Measurements from ENCODE around the gene LSAMP. TPM values are rescaled to one million over a fixed set of nuclear protein-coding genes. Genes with fewer than 3 reads are reported as not detected.

Gene LSAMP
- total and polyA plus RNA-seq, 2 of the 13 experiments (the other 11 are each of a cell fraction or from before 2014, with no cell fraction given), result not detected

DNA sequence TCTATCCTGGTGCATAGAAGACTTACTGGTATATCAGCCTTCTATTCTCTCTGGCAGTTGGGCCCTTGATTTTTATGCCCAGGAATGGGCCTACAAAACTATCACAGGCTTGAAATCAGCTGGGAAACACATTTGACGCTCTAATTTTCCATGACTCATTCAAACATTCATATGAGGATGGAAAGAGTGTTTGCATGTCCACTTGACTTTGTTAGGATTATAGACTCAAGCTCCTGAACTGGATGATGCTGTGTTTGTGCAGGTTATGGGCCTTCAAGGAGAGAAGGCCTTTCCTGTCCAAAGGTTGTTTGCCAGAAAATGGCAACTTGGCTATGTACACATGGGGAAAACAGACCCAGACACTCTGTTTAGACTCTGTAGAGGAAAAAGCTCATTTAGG, 602.1 kb downstream of the LSAMP start (continued):
- TF ChIP-seq, protein P1, sequence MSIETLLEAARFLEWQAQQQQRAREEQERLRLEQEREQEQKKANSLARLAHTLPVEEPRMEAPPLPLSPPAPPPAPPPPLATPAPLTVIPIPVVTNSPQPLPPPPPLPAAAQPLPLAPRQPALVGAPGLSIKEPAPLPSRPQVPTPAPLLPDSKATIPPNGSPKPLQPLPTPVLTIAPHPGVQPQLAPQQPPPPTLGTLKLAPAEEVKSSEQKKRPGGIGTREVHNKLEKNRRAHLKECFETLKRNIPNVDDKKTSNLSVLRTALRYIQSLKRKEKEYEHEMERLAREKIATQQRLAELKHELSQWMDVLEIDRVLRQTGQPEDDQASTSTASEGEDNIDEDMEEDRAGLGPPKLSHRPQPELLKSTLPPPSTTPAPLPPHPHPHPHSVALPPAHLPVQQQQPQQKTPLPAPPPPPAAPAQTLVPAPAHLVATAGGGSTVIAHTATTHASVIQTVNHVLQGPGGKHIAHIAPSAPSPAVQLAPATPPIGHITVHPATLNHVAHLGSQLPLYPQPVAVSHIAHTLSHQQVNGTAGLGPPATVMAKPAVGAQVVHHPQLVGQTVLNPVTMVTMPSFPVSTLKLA (IDR thresholded peaks at IDR 0.05), result no peak
- TF ChIP-seq ZNF780A (CRISPR knock-in tag; IDR thresholded peaks at IDR 0.05), result no peak
- TF ChIP-seq MLXIP (CRISPR knock-in tag; IDR thresholded peaks at IDR 0.05; ENCODE audit: borderline replicate concordance), result no peak
- peak; percentile 19; the same call in 1 of the 3 replicates for TF ChIP-seq MXI1 (IDR thresholded peaks at IDR 0.05; ENCODE audit: borderline replicate concordance, low read depth, low read length)
- no peak; the same call in 1 of the 2 replicates for TF ChIP-seq LCORL (IDR thresholded peaks at IDR 0.05)
- no peak for TF ChIP-seq LCORL (CRISPR knock-in tag; IDR thresholded peaks at IDR 0.05)
- TF ChIP-seq ZKSCAN8 (CRISPR knock-in tag; IDR thresholded peaks at IDR 0.05; ENCODE audit: borderline replicate concordance), result peak; percentile 31; the same call in 1 of the 2 replicates
- no peak for TF ChIP-seq ZNF7 (CRISPR knock-in tag; IDR thresholded peaks at IDR 0.05)
- peak; percentile 100 for TF ChIP-seq ZNF644 (CRISPR knock-in tag; IDR thresholded peaks at IDR 0.05; ENCODE audit: low read depth)
- no peak for TF ChIP-seq ZNF260 (CRISPR knock-in tag; IDR thresholded peaks at IDR 0.05; ENCODE audit: borderline replicate concordance, low read depth)
- no peak for TF ChIP-seq AGO1 (IDR thresholded peaks at IDR 0.05; ENCODE audit: low read depth, low read length, poor library complexity, severe bottlenecking)
- no peak for TF ChIP-seq ZNF724P (CRISPR knock-in tag; IDR thresholded peaks at IDR 0.05; ENCODE audit: borderline replicate concordance)
- no peak for TF ChIP-seq STAG1 (CRISPR knock-in tag; IDR thresholded peaks at IDR 0.05)
- TF ChIP-seq ZNF652 (CRISPR knock-in tag; IDR thresholded peaks at IDR 0.05; ENCODE audit: borderline replicate concordance, low read depth), result no peak
- TF ChIP-seq HNF4A (CRISPR knock-in tag; IDR thresholded peaks at IDR 0.05), result peak; percentile 94
- no peak for TF ChIP-seq ZBTB21 (CRISPR knock-in tag; IDR thresholded peaks at IDR 0.05)
- TF ChIP-seq ZNF770 (CRISPR knock-in tag; IDR thresholded peaks at IDR 0.05), result peak; percentile 34; the same call in 1 of the 2 replicates
- TF ChIP-seq ZNF331 (CRISPR knock-in tag; IDR thresholded peaks at IDR 0.05), result peak; percentile 72; the same call in 1 of the 2 replicates
- TF ChIP-seq ARID3A (IDR thresholded peaks at IDR 0.05; ENCODE audit: low read depth, low read length), result peak; percentile 48; the same call in 1 of the 2 replicates
- no peak for TF ChIP-seq CC2D1A (CRISPR knock-in tag; IDR thresholded peaks at IDR 0.05)
- TF ChIP-seq, protein P2, sequence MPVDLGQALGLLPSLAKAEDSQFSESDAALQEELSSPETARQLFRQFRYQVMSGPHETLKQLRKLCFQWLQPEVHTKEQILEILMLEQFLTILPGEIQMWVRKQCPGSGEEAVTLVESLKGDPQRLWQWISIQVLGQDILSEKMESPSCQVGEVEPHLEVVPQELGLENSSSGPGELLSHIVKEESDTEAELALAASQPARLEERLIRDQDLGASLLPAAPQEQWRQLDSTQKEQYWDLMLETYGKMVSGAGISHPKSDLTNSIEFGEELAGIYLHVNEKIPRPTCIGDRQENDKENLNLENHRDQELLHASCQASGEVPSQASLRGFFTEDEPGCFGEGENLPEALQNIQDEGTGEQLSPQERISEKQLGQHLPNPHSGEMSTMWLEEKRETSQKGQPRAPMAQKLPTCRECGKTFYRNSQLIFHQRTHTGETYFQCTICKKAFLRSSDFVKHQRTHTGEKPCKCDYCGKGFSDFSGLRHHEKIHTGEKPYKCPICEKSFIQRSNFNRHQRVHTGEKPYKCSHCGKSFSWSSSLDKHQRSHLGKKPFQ (CRISPR knock-in tag; IDR thresholded peaks at IDR 0.05; ENCODE audit: insufficient replicate concordance), result no peak
- TF ChIP-seq ZMYM4 (CRISPR knock-in tag; IDR thresholded peaks at IDR 0.05), result peak; percentile 93

Measured in HepG2 (cell line).